HCT116 (cell line): ENCODE results near the gene TNFRSF1A. TPM values are rescaled to one million over a fixed set of nuclear protein-coding genes. Genes with fewer than 3 reads are reported as not detected.
A peak's percentile ranks its signal among the peaks of the same experiment; 100 is the strongest.
"Not testable (repeated sequence)": the region's sequence is repeated elsewhere in the genome, so short reads cannot be mapped to it uniquely, and the experiment has no call there.

ENCODE experiments used
- ATAC-seq: fragments of 200-7000 bp; cut with Tn5 transposase; 2 replicates; pipeline ENCODE4 v1.9.1; 2020; ENCODE audit warnings: mild to moderate bottlenecking, moderate library complexity
- BruUV-seq: library from RNA; stranded (reverse); fragments of 400-500 nt; replicated peaks from 2 replicates; lab custom pipeline; 2021; lab: Mats Ljungman, UMichigan
- CTCF ChIA-PET: fragments of 300-600 bp; sonication (Branson Sonifier 250); formaldehyde crosslinking; loops from one replicate; lab custom pipeline; 2021; ENCODE audit warnings: antibody characterized with exemption; lab: Charles Lee
- POLR2A ChIA-PET: fragments of 300-600, 350-600 bp; sonication (Branson Sonifier 250); formaldehyde crosslinking; loops from one replicate; lab custom pipeline; 2021; ENCODE audit warnings: antibody characterized with exemption; lab: Charles Lee
- RAD21 ChIA-PET, 2 experiments: fragments of 300-600 bp; sonication (Branson Sonifier 250); formaldehyde crosslinking; loops; one replicate each; lab custom pipeline; 2023; ENCODE audit warnings: low total read pairs in 2 of 2; ENCODE audit not compliant: uncharacterized antibody in 2 of 2, unreplicated experiment in 2 of 2, low non-redundant PET in 1 of 2; lab: Charles Lee
- DNase-seq: peaks from one replicate; pipeline ENCODE4 v3.0.0-alpha.2; 2010; ENCODE audit warnings: low read depth, low spot score
- H2AFZ ChIP-seq: fragments of 200-600 bp; shearing (Covaris generic), sonication (generic); 2 replicates; pipeline ENCODE4 v1.6.1; 2017; ENCODE audit warnings: low read depth, mixed run types, mixed read lengths, antibody characterized with exemption, low read length; ENCODE audit not compliant: poor library complexity, severe bottlenecking
- H3K27ac ChIP-seq: 2 replicates; pipeline ENCODE4 v1.5.1; 2012; ENCODE audit warnings: low read depth, low read length
- H3K27me3 ChIP-seq: fragments of 200-600 bp; sonication (generic); 2 replicates; pipeline ENCODE4 v1.6.1; 2016; ENCODE audit warnings: mixed run types, low read length, mixed read lengths; ENCODE audit not compliant: insufficient read depth
- H3K36me3 ChIP-seq, 2 experiments: fragments of 200-500 bp in 1 of 2; fragments of 200-600 bp in 1 of 2; sonication (Bioruptor generic) in 1 of 2; sonication (generic) in 1 of 2; 2 replicates each; pipeline versions ENCODE4 v1.5.1 to v1.6.1; 2014 to 2016; ENCODE audit warnings: low read length in 2 of 2, inconsistent platforms in 1 of 2, mixed read lengths in 1 of 2, mixed run types in 1 of 2; ENCODE audit not compliant: insufficient read depth in 2 of 2, control insufficient read depth in 1 of 2
- H3K4me1 ChIP-seq, 2 experiments: fragments of 200-600 bp in 1 of 2; sonication (generic) in 1 of 2; 2 replicates each; pipeline versions ENCODE4 v1.5.1 to v1.6.1; 2012 to 2017; ENCODE audit warnings: low read length in 2 of 2, inconsistent platforms in 1 of 2, mild to moderate bottlenecking in 1 of 2, mixed read lengths in 1 of 2, mixed run types in 1 of 2, moderate library complexity in 1 of 2; ENCODE audit not compliant: insufficient read depth in 2 of 2, control insufficient read depth in 1 of 2
- H3K4me2 ChIP-seq: fragments of 200-600 bp; sonication (generic); 2 replicates; pipeline ENCODE4 v1.6.1; 2017; ENCODE audit warnings: mixed run types, low read length, mixed read lengths
- H3K4me3 ChIP-seq, 2 experiments: fragments of 200-600 bp in 1 of 2; sonication (generic) in 1 of 2; replicated peaks in 1 of 2; 2 replicates each; pipeline ENCODE4 v1.5.1; 2011 to 2016; ENCODE audit warnings: low read length in 2 of 2, control low read depth in 1 of 2, low read depth in 1 of 2, mild to moderate bottlenecking in 1 of 2, mixed read lengths in 1 of 2, mixed run types in 1 of 2
- H3K79me2 ChIP-seq: fragments of 200-600 bp; sonication (generic); 2 replicates; pipeline ENCODE4 v1.6.1; 2017; ENCODE audit warnings: mild to moderate bottlenecking, mixed run types, low read length, moderate library complexity, mixed read lengths; ENCODE audit not compliant: insufficient read depth
- H3K9ac ChIP-seq: fragments of 200-600 bp; sonication (generic); 2 replicates; pipeline ENCODE4 v1.6.1; 2016; ENCODE audit warnings: low read length, mixed read lengths
- H3K9me2 ChIP-seq: fragments of 200-600 bp; sonication (generic), shearing (Covaris generic); 2 replicates; pipeline ENCODE4 v1.6.1; 2017; ENCODE audit warnings: mixed run types, mild to moderate bottlenecking, moderate library complexity; ENCODE audit not compliant: insufficient read depth
- H3K9me3 ChIP-seq, 2 experiments: fragments of 200-500 bp in 1 of 2; fragments of 200-600 bp in 1 of 2; sonication (Bioruptor generic) in 1 of 2; sonication (generic) in 1 of 2; 2 replicates each; pipeline ENCODE4 v1.6.1; 2014 to 2017; ENCODE audit warnings: low read length in 2 of 2, mixed read lengths in 2 of 2, inconsistent platforms in 1 of 2, low read depth in 1 of 2, mild to moderate bottlenecking in 1 of 2, mixed run types in 1 of 2, moderate library complexity in 1 of 2; ENCODE audit not compliant: control insufficient read depth in 1 of 2, insufficient read depth in 1 of 2
- H4K20me1 ChIP-seq: fragments of 200-600 bp; sonication (generic), shearing (Covaris generic); 2 replicates; pipeline ENCODE4 v1.6.1; 2017; ENCODE audit warnings: mixed run types, mild to moderate bottlenecking, moderate library complexity; ENCODE audit not compliant: insufficient read depth
- CBX3 ChIP-seq: IDR thresholded peaks from 2 replicates; pipeline ENCODE4 v1.6.1; 2012; ENCODE audit warnings: low read depth
- CEBPB ChIP-seq: IDR thresholded peaks from 2 replicates; pipeline ENCODE4 v1.6.1; 2012; ENCODE audit warnings: low read depth
- EGR1 ChIP-seq: IDR thresholded peaks from 2 replicates; pipeline ENCODE4 v1.6.1; 2012; ENCODE audit warnings: low read depth
- ELF1 ChIP-seq: IDR thresholded peaks from 2 replicates; pipeline ENCODE4 v1.6.1; 2012; ENCODE audit warnings: low read depth, borderline replicate concordance
- POLR2AphosphoS5 ChIP-seq: IDR thresholded peaks from 2 replicates; pipeline ENCODE4 v1.6.1; 2011; ENCODE audit warnings: mild to moderate bottlenecking, low read depth, low read length, moderate library complexity
- SRF ChIP-seq: IDR thresholded peaks from 2 replicates; pipeline ENCODE4 v1.6.1; 2012; ENCODE audit warnings: low read depth
- YY1 ChIP-seq: IDR thresholded peaks from 2 replicates; pipeline ENCODE4 v1.6.1; 2011; ENCODE audit warnings: low read length, low read depth, moderate library complexity, mild to moderate bottlenecking; ENCODE audit not compliant: insufficient replicate concordance; ENCODE audit errors: extremely low read depth
- ZNF274 ChIP-seq: fragments of 200-500 bp; sonication (Bioruptor generic); IDR thresholded peaks from 2 replicates; pipeline ENCODE4 v1.6.1; 2014; ENCODE audit warnings: mild to moderate bottlenecking, low read depth, low read length, inconsistent platforms
- intact Hi-C: fragments of 100-400 bp; cut with micrococcal nuclease; formaldehyde crosslinking; loops from 2 replicates; pipeline ENCODE4 v1.10.0; 2022
- total RNA-seq: library from RNA; stranded (reverse); gene quantifications from one replicate; pipeline ENCODE4 v1.2.1, GENCODE V29; 2021; ENCODE audit not compliant: unreplicated experiment
- TF ChIP-seq, protein P1 (sequence below), 3 experiments: fragments of 200-600 bp in 1 of 3; sonication (generic) in 1 of 3; IDR thresholded peaks in 2 of 3; conservative IDR thresholded peaks in 1 of 3; 2 replicates each; pipeline ENCODE4 v1.5.1; 2012 to 2017; ENCODE audit warnings: low read depth in 2 of 3, low read length in 2 of 3, antibody characterized with exemption in 1 of 3, borderline replicate concordance in 1 of 3, control low read depth in 1 of 3, mild to moderate bottlenecking in 1 of 3, mixed read lengths in 1 of 3, mixed run types in 1 of 3, moderate library complexity in 1 of 3; ENCODE audit not compliant: insufficient read depth in 1 of 3

The TNFRSF1A gene
- total RNA-seq, 1 experiment from 2014 or later, result 129 TPM

- CTCF ChIA-PET, result interaction anchor here (0.9 to 1.9 kb wide), 4 partner anchors 9 to 193 kb away, joined by 3 to 9 read pairs (median 5); no protein-coding TSS in a partner anchor
- peak overlapping the region; percentile 73 for H3K4me2 ChIP-seq
- TF ChIP-seq CBX3 (no peak), ZNF274 (no peak), YY1 (peak; percentile 20), SRF (no peak), CEBPB (no peak), EGR1 (no peak), POLR2AphosphoS5 (peak; percentile 70), ELF1 (no peak)
- TF ChIP-seq, protein P1, sequence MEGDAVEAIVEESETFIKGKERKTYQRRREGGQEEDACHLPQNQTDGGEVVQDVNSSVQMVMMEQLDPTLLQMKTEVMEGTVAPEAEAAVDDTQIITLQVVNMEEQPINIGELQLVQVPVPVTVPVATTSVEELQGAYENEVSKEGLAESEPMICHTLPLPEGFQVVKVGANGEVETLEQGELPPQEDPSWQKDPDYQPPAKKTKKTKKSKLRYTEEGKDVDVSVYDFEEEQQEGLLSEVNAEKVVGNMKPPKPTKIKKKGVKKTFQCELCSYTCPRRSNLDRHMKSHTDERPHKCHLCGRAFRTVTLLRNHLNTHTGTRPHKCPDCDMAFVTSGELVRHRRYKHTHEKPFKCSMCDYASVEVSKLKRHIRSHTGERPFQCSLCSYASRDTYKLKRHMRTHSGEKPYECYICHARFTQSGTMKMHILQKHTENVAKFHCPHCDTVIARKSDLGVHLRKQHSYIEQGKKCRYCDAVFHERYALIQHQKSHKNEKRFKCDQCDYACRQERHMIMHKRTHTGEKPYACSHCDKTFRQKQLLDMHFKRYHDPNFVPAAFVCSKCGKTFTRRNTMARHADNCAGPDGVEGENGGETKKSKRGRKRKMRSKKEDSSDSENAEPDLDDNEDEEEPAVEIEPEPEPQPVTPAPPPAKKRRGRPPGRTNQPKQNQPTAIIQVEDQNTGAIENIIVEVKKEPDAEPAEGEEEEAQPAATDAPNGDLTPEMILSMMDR (IDR thresholded peaks at IDR 0.05 in 2 of 3, conservative IDR thresholded peaks at IDR 0.05 in 1 of 3; ENCODE audit: borderline replicate concordance in 1 of 3, insufficient read depth in 1 of 3, low read depth in 2 of 3, low read length in 2 of 3), result no peak
- TF ChIP-seq, all 23 proteins: peak for 2
- peak; percentile 72 for ATAC-seq
- no peak overlapping the region for H2AFZ ChIP-seq
- H4K20me1 ChIP-seq, result no peaks in the 10 kb centered on the region
- BruUV-seq, result no TSS peak
- RAD21 ChIA-PET, result interaction anchor here (0.6 to 1.2 kb wide), 3 partner anchors 9 to 38 kb away, joined by 3 to 5 read pairs (median 3); partner anchors contain the start of gene LTBR (in 1 of the 2)
- H3K4me1 ChIP-seq, result peaks cover 42 to 57% of the 10 kb centered on the region in 2 experiments
- DNase-seq, result peak; percentile 85
- peak overlapping the region; percentile 55 for H3K9ac ChIP-seq
- peak overlapping the region; percentile 57 for H3K27ac ChIP-seq
- H3K36me3 ChIP-seq, result peaks cover 3 to 9% of the 10 kb centered on the region in 2 experiments; a peak in 1 of 4 replicates
- H3K9me3 ChIP-seq, result no peaks in the 10 kb centered on the region
- H3K79me2 ChIP-seq, result peaks cover 19% of the 10 kb centered on the region
- H3K9me2 ChIP-seq, result no peaks in the 10 kb centered on the region
- POLR2A ChIA-PET, result interaction anchor here (0.7 to 1.7 kb wide), 7 partner anchors 9 to 189 kb away, joined by 3 to 34 read pairs (median 6); partner anchors contain the start of genes GAPDH and SCNN1A
- H3K27me3 ChIP-seq, result no peaks in the 10 kb centered on the region
- peak overlapping the region; percentile 5 to 37; a peak in 3 of 4 replicates for H3K4me3 ChIP-seq
- intact Hi-C loops, result no loop called here
Observed at GRCh38 chr12:6345319-6346091, 3.6 kb upstream of the TNFRSF1A start.

- H3K9me3 ChIP-seq, DNase-seq, H3K9me2 ChIP-seq, H3K27me3 ChIP-seq, H4K20me1 ChIP-seq, H3K36me3 ChIP-seq, BruUV-seq, H3K4me3 ChIP-seq, ATAC-seq, H2AFZ ChIP-seq, intact Hi-C loops: not testable (repeated sequence)
- peak overlapping the region; percentile 28; the same call in 1 of the 2 replicates for H3K9ac ChIP-seq
- H3K27ac ChIP-seq, result 0 out of 2 replicates have a peak overlapping the region, but pooled peaks have one; percentile 40
- peaks cover 32% of the 10 kb centered on the region for H3K79me2 ChIP-seq
- POLR2A ChIA-PET, result interaction anchor here (0.9 to 1.2 kb wide), 2 partner anchors 19 to 195 kb away, joined by 3 read pairs; no protein-coding TSS in a partner anchor
- RAD21 ChIA-PET, result interaction anchor here in 1 of 2 experiments (0.7 kb wide), 1 partner anchor 35 kb away, joined by 3 read pairs; no protein-coding TSS in a partner anchor
- peaks cover 55 to 70% of the 10 kb centered on the region in 2 experiments for H3K4me1 ChIP-seq
- H3K4me2 ChIP-seq, result peak overlapping the region; percentile 97
- CTCF ChIA-PET, result interaction anchor here (0.9 kb wide), 1 partner anchor 11 kb away, joined by 4 read pairs; no protein-coding TSS in a partner anchor
Observed at GRCh38 chr12:6344101-6344660, 2.3 kb upstream of the TNFRSF1A start.
